ENCODE measurements around the gene MYF5. TPM values are rescaled to one million over a fixed set of nuclear protein-coding genes. Genes with fewer than 3 reads are reported as not detected.

The MYF5 gene
- polyA plus RNA-seq, 12 donors: 16.0 to 49.8 (median 32.1) TPM; not detected in 1

- DNase-seq: no peak
Observed at GRCh38 chr12:80752464-80752863, 35.8 kb downstream of the MYF5 start.

GRCh38 chr12:80754274-80754673 lies 37.6 kb downstream of the MYF5 start:
- no peak for DNase-seq

GRCh38 chr12:80756875-80757274 lies 40.2 kb downstream of the MYF5 start:
- no peak for DNase-seq

GRCh38 chr12:80761838-80762237 lies 45.1 kb downstream of the MYF5 start:
- DNase-seq: no peak

- DNase-seq: peak; percentile 35
Observed at GRCh38 chr12:80763874-80764273, 47.2 kb downstream of the MYF5 start.

- DNase-seq: no peak
Observed at GRCh38 chr12:80766210-80766609, 49.5 kb downstream of the MYF5 start.

GRCh38 chr12:80766897-80767296 lies 50.2 kb downstream of the MYF5 start:
- DNase-seq: no peak

Other genes with a start within 250 kb of the MYF5 start
- 100 to 1,000 TPM in 5 of 12 donors, 10 to 100 TPM in 6, not detected in 1; 39.5 to 122 (median 87.7) TPM for gene MYF6, start 9.3 kb upstream of the MYF5 start, polyA plus RNA-seq (ENCODE audit: insufficient read length in 12 of 12)
- gene LIN7A, start 221.0 kb downstream of the MYF5 start, polyA plus RNA-seq (ENCODE audit: insufficient read length in 12 of 12): 1 to 10 TPM in 11 of 12 donors, not detected in 1; 2.3 to 9.1 (median 3.3) TPM